ENCODE measurements around the gene AIM2.
"Not testable (repeated sequence)": the region's sequence is repeated elsewhere in the genome, so short reads cannot be mapped to it uniquely, and the experiment has no call there.

AIM2 gene

DNA sequence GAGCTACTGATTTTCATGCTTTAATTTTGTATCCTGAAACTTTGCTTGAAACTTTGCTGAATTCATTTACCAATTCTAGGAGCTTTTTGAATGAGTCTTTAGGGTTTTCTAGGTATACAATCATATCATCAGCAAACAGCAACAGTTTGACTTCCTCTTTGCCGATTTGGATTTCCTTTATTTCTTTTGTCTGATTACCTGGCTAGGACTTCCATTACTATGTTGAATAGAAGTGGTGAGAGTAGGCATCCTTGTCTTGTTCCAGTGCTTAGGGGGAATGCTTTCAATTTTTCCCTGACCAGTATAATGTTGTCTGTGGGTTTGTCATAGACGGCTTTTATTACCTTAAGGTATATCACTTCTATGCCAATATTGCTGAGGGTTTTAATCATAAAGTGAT is 49.7 kb downstream of the AIM2 start:
- DNase-seq (ENCODE audit: extremely low spot score, insufficient read length, low read depth); FAIRE-seq: not testable (repeated sequence)

DNA sequence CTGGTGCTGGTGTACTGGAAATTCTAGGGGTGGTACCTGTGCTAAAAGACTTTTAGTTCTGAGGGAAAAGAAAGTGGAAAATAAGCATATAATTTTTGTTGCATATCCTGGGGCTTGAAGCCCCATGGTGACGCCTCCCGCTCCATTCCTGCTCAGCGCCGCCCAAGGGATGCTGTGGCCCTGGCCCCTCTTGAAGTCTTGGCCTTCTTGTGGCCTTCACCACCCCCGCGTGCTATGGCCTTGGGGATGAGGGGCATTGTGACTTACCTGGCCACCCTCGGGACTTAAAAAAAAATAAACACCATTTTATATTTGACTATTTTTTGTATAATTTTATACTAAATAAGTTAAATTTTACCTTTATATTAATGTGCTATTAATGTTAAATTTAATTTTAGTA is 51.5 kb downstream of the AIM2 start:
- DNase-seq (ENCODE audit: extremely low spot score, insufficient read length, low read depth) = no peak
- no peak for FAIRE-seq

DNA sequence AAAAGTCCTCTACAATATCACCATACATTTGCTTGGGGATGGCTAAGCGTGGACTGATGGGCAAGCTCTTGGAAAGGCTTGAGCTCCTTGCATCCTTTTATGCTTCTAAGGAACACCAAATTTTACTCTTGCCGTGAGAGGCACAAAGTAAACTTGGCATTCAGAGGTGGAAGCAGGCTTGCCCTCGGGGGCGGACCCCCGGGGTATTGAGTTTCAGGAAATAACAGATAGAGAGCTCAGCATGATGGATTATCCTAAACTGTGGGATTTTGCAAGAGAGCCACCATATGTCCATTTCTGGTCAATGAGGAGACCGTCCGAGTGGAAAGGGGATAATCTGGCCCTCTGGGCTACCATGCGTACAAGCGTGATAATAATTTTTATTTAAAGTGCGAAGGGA is 52.8 kb downstream of the AIM2 start:
- DNase-seq (ENCODE audit: extremely low spot score, insufficient read length, low read depth) (no peak), FAIRE-seq (no peak)

DNA sequence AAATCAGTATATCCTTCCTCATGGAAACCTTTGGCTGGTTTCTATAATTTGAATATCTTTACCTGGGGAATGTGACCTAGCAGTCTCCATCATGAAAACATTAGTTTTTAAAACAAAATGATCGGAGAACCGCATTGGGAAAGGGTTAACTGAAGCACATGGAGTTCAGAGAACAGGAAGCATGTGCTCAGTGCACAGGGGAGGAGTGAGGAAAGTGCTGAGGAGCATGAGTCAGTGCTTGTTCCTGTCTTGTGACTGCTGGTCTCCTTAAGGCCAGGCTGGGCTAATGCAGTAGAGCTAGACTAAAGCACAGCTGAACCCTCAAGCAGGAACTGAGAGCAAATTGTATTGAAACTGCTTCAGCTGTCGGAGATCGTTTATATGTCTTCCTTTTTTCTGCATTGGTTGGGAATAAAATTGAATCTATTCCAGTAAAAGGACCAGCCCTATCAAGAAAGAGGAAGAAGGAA is 61.1 kb downstream of the AIM2 start:
- DNase-seq (ENCODE audit: extremely low spot score, insufficient read length, low read depth) (peak; percentile 36), FAIRE-seq (peak; percentile 100)

DNA sequence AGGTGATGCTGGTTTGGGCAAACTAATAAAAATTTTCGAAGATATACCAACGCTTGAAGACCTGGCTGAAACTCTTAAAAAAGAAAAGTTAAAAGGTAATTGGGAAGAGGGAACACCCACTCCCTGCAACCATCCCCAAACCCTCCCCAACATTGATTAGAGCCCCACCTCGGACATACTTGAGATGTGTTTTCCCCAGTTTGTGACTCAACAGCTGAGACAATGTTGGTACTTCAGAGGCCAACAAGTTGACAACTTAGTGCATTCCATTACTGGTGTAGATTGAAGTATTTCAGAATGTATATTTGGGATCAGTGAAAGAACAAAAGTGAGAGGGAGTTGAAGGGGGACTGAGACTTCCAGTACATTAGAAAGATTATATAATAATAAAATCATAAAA is 61.7 kb downstream of the AIM2 start:
- DNase-seq (ENCODE audit: extremely low spot score, insufficient read length, low read depth) (no peak), FAIRE-seq (peak; percentile 64)

DNA sequence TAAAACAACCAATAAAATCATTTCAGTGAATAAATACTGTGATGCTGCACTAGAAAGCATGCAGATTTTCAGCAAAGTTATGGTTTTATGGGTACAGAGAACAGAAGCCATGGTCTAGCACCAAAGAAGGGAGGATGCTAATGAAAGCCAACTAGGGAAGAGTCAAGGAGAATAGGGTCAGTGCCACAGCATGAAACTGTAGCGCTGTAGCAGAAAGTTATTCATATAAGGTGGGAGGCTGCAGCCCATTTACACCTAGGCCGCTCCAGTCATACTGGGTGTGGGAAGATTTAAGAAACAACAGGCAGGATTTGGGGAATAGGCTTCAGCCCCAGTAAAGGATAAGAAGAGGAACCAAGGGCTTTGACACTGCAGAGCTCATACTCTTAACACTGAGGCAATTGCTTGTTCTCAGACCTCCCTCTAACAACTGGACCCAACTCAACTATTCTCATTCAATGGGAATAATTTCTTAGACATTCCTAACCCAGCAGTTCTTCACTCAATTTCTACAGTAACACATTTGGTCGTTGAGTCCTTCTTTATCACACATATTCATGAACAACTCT is 62.5 kb downstream of the AIM2 start:
- FAIRE-seq (peak; percentile 68), DNase-seq (ENCODE audit: extremely low spot score, insufficient read length, low read depth) (no peak)

DNA sequence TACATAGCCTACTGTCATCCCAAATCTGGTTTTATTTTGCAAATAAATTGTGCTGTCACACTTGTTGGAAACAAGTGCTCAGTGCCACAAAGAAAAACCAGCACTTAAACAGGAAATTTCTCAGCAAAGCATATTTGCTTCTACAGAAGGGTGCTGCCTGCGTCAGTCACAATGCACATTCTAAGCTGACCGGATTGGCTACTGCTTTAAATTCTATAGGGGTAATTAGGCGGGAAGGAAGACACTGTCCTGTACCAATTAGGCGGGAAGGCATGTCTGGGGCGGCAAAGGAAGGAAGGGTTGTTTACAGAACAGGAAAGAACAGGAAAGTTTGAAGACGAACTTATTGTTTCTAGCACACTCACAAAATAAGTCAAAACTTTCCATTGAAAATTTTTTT is 64.1 kb downstream of the AIM2 start:
- DNase-seq (ENCODE audit: extremely low spot score, insufficient read length, low read depth) (no peak), FAIRE-seq (peak; percentile 93)
